ENCODE results near the gene DISP3. TPM values are rescaled to one million over a fixed set of nuclear protein-coding genes. Genes with fewer than 3 reads are reported as not detected.

Gene DISP3
- total RNA-seq, 1 donor from 2014 or later: 0.42 TPM

DNA sequence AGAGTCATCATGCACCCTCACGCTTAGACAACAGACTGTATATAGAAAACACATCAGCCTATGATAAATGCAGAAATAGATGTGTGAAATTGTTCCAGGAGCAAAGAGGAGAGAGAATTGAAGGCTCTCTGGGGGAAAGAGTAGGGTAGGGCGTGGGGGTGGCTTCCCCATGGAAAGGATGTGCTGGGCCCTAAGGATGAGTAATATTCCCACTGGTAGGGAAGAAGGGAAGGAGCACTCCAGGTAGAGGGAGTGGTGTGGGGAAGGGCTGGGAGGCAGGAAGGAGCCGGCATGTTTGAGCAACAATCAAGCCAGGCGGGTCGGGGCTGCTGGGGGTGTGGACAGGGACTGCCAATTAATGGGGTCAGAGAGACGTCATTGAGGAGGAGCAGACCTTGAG, 10.1 kb upstream of the DISP3 start:
- no peaks in the 10 kb centered on the region for H3K9me3 Mint-ChIP-seq
- TF ChIP-seq, protein P1, sequence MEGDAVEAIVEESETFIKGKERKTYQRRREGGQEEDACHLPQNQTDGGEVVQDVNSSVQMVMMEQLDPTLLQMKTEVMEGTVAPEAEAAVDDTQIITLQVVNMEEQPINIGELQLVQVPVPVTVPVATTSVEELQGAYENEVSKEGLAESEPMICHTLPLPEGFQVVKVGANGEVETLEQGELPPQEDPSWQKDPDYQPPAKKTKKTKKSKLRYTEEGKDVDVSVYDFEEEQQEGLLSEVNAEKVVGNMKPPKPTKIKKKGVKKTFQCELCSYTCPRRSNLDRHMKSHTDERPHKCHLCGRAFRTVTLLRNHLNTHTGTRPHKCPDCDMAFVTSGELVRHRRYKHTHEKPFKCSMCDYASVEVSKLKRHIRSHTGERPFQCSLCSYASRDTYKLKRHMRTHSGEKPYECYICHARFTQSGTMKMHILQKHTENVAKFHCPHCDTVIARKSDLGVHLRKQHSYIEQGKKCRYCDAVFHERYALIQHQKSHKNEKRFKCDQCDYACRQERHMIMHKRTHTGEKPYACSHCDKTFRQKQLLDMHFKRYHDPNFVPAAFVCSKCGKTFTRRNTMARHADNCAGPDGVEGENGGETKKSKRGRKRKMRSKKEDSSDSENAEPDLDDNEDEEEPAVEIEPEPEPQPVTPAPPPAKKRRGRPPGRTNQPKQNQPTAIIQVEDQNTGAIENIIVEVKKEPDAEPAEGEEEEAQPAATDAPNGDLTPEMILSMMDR (IDR thresholded peaks at IDR 0.05): no peak
- H3K27me3 Mint-ChIP-seq: peaks cover 12% of the 10 kb centered on the region
- no peaks in the 10 kb centered on the region for H3K4me1 Mint-ChIP-seq
- ChIA-PET POLR2A (no interaction called here), CTCF (no interaction called here)
- no peak for ATAC-seq (ENCODE audit: low read depth)
- no peak for DNase-seq
- H3K36me3 Mint-ChIP-seq (ENCODE audit: low read depth): no peaks in the 10 kb centered on the region
- intact Hi-C loops (cut with micrococcal nuclease): no loop called here
- H3K4me3 Mint-ChIP-seq: no peak overlapping the region
- no peak overlapping the region for H3K27ac Mint-ChIP-seq

DNA sequence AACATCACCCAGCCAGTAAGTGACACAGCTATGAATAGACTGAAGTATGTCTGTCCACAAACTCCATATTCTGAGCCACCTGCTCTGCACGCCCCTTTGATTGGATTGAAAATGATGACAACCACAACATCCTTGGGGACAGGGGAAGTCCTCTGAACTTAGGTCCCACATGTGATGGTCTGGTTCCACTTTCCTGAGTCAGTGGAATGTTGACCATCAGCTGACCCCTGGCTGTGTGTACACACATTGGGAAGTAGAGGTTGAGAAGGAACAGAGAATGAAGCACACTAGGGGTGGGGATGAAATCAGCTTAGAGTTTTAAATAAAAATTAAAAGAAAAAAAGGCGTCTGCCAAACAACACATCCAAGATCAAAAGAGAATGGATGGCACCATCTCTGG, 8.0 kb upstream of the DISP3 start:
- Mint-ChIP-seq H3K9me3 (no peaks in the 10 kb centered on the region), H3K27me3 (peaks cover 16% of the 10 kb centered on the region), H3K4me1 (no peaks in the 10 kb centered on the region), H3K4me3 (no peak overlapping the region), H3K36me3 (ENCODE audit: low read depth) (no peaks in the 10 kb centered on the region), H3K27ac (no peak overlapping the region)
- TF ChIP-seq, protein P1 (IDR thresholded peaks at IDR 0.05): no peak
- DNase-seq: no peak
- ATAC-seq (ENCODE audit: low read depth): no peak
- ChIA-PET POLR2A (no interaction called here), CTCF (no interaction called here)
- intact Hi-C loops (cut with micrococcal nuclease): loop anchor here (10.0 kb wide), 2 partner anchors 244 to 374 kb away; partner anchors contain the start of gene NPPA

GRCh38 chr1:11471473-11471872, 7.5 kb upstream of the DISP3 start:
- ChIA-PET CTCF (no interaction called here), POLR2A (no interaction called here)
- Mint-ChIP-seq H3K36me3 (ENCODE audit: low read depth) (no peaks in the 10 kb centered on the region), H3K27me3 (peaks cover 17% of the 10 kb centered on the region), H3K27ac (no peak overlapping the region), H3K4me3 (no peak overlapping the region), H3K9me3 (no peaks in the 10 kb centered on the region), H3K4me1 (no peaks in the 10 kb centered on the region)
- intact Hi-C loops (cut with micrococcal nuclease): loop anchor here (10.0 kb wide), 2 partner anchors 243 to 373 kb away; partner anchors contain the start of gene NPPA
- ATAC-seq (ENCODE audit: low read depth) (no peak), DNase-seq (no peak)
- TF ChIP-seq, protein P1 (IDR thresholded peaks at IDR 0.05): no peak

- Mint-ChIP-seq H3K9me3 (no peaks in the 10 kb centered on the region), H3K4me1 (no peaks in the 10 kb centered on the region), H3K4me3 (no peak overlapping the region), H3K27ac (no peak overlapping the region), H3K36me3 (ENCODE audit: low read depth) (no peaks in the 10 kb centered on the region), H3K27me3 (peaks cover 21% of the 10 kb centered on the region)
- ATAC-seq (ENCODE audit: low read depth): no peak
- TF ChIP-seq, protein P1 (IDR thresholded peaks at IDR 0.05): no peak
- intact Hi-C loops (cut with micrococcal nuclease): loop anchor here (10.0 kb wide), 2 partner anchors 243 to 373 kb away; partner anchors contain the start of gene NPPA
- DNase-seq: no peak
- ChIA-PET POLR2A (no interaction called here), CTCF (no interaction called here)
These were observed 6.7 kb upstream of the DISP3 start for GRCh38 chr1:11472284-11472683.

DNA sequence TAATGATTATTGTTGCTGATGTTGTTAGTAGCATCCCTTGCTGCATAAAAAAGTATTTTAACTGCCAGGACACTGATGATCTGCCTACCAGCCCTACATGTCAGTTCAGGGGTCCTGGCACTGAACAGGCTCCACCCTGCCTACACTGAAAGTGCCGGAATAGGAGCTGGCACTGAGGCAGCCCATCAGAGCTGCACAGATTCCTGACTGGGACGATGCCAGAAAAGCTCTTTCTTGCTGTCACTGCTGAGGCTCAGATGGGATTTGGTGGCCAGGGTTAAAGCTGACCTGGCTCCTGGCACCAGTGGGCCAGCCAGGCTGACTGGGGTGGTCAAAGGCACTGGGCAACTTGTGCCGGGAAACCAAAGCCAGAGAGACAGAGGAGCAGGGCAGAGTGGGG, 6.2 kb upstream of the DISP3 start:
- Mint-ChIP-seq H3K4me3 (no peak overlapping the region), H3K27me3 (peaks cover 23% of the 10 kb centered on the region), H3K27ac (no peak overlapping the region), H3K36me3 (ENCODE audit: low read depth) (no peaks in the 10 kb centered on the region), H3K4me1 (no peaks in the 10 kb centered on the region), H3K9me3 (no peaks in the 10 kb centered on the region)
- ATAC-seq (ENCODE audit: low read depth): no peak
- TF ChIP-seq, protein P1 (IDR thresholded peaks at IDR 0.05): no peak
- no peak for DNase-seq
- intact Hi-C loops (cut with micrococcal nuclease): loop anchor here (10.0 kb wide), 2 partner anchors 242 to 372 kb away; partner anchors contain the start of gene NPPA
- POLR2A ChIA-PET: no interaction called here
- CTCF ChIA-PET: no interaction called here

Measured in activated B cell treated with CpG ODN at 0.5 μM for 24 hours (primary cell).